NCI-H2107 treated with DMSO at 0.1 percent for 48 hours (cell line): Measurements from ENCODE around the gene CMBL.
A peak's percentile ranks its signal among the peaks of the same experiment; 100 is the strongest.
"Not testable (repeated sequence)": the region's sequence is repeated elsewhere in the genome, so short reads cannot be mapped to it uniquely, and the experiment has no call there.

Experiments
- DNase-seq: peaks from one replicate; lab custom pipeline; 2025; ENCODE audit not compliant: unreplicated experiment; lab: John Stamatoyannopoulos, UW

CMBL gene

DNA sequence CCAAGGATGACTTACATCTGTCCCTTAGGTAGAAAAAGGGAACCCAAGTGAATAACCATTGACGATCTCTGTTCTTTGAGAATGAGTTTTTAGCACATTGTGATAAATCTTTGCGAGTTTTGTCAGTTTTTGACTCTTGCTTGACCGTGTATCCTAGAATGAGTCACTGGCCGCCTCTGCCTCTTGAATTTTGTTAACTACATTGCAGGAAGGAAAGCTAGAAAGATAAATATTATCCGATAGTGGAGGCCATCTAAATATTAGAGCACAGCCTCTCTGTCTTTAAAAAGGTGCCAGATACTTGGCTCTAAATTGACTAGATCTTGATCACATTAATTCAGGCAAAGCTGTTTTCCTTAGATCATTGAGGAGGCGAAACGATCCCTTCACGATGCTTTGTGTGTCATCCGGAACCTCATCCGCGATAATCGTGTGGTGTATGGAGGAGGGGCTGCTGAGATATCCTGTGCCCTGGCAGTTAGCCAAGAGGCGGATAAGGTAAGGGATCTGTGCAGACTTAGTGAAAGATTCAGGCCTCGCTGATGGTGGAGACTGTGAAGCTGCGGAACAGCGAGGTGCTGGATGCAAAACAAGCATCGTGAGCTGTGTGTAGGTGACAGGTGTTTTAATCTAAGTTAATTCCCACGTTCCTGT is 45.5 kb downstream of the CMBL start:
- DNase-seq = no peak

DNA sequence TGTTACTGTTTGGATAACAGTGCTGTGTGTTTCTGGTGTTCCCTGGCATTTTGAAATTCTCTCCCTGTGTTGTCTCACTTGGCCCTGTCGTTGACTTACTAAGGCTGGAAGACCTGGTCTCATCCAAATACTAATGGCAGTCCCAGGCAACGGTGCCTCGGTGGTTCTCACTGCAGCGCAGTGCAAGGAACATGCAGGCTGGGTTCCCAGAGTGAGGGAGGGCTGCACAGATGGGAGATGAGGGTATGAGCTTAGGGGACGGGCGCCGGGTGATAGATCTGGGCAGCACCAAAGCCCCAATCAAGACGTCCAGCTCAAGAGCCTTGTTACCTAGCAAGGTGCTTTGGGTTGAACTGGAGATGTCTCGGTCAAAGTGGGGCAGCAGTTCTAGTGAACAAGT is 46.6 kb downstream of the CMBL start:
- no peak for DNase-seq

DNA sequence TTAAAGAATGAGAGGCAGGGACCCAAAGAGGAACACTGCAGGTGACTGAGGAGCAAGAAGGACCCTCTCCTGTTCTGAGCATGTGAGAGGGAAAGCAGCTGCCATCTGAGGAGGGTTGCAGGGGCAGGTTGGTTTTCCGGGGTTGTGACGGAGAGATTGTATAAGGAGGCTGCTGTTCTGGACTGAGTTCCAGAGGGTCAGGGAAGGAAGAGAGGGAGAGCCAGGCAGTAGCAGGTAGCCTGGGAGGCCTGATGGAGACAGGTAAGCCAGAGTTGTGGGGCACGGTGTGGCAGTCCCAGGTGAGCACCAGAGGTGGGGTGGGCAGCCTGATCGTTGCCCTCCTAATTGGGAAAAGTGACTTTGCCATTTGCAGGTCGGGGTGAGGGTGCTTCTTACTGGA is 47.8 kb downstream of the CMBL start:
- no peak for DNase-seq

DNA sequence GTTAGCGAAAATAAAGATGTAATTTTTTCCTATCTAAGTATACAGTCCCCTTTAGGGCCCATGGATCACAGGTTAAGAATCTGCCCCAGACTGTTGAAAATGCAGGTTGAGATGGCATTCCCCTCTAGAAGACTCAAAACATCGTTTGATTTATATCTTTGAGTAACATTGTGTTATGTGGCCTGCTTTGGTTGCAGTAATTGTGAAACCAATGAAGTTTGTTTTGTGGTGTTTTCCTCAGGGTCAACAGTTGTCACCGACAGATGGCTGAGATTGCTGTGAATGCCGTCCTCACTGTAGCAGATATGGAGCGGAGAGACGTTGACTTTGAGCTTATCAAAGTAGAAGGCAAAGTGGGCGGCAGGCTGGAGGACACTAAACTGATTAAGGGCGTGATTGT is 49.8 kb downstream of the CMBL start:
- no peak for DNase-seq

DNA sequence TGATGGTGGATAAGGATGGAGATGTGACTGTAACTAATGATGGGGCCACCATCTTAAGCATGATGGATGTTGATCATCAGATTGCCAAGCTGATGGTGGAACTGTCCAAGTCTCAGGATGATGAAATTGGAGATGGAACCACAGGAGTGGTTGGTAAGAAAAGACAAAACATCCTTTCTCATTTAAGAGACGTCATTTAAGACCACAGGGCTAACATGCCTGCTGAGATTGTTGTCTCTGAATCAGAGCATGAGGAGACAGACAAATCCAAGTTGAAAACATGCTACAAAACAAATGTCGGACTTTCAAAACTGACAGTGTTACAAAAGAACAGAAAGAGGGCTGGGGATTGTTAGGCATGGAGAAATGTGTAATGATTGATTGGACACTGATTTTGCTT is 53.0 kb downstream of the CMBL start:
- no peak for DNase-seq

DNA sequence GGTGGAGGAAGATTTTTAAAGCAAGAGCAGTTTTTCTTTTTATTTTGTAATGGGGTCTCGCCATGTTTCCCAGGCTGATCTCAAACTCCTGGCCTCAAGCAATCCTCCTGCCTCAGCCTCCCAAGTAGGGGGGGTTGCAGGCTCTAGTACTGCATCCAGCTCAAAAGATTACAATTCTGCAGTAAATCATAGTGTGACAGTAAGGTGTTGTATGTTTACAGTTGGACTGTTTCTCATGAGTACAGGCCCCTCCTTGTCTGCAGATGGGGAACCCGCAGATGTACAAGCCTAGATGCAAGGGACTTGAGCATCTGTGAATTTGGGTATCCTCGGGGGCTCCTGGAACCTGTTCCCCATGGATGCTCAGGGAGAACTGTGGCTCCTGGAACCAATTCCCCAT is 54.3 kb downstream of the CMBL start:
- DNase-seq = no peak

DNA sequence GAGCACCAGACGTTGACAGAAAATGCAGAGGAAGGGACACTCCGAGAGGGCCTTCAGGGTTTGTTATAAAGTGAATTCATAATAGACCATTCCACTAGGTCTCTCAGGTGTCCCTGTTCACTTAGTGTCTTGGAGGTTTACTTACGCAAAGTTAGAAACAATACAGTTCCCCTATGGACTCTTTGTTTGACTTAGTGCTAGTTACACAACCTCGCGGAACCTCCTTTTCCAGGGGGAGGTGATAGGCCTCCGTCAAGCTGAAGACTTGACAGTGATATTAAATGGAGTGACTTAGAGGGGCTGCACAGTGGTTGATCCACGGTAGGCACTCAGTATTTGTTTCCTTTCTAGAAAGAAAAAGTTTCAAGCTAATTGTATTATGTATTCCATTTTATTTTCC is 56.3 kb downstream of the CMBL start:
- no peak for DNase-seq

DNA sequence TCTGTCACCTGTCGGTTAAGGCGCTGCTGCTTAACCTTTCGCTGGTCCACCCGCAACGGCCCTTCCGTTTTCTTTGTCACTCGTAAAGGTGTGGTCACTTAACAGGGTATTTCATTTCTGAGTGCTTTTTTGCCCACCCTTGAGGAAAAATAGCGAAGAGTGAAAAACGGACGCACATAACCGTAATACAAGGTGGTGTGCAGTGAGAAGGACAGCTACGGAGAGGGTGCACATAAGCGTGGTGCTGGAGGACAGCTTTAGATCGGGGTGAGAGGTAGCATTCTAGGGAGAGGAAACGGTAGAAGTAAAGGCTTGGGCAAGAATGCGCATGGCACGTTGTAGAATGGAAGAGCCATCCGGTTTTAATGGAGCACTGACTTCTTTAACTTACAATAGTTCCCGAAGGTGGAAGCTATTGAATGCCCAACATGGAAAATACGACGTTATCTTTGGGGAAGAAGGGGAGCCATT is 56.9 kb downstream of the CMBL start:
- no peak for DNase-seq

DNA sequence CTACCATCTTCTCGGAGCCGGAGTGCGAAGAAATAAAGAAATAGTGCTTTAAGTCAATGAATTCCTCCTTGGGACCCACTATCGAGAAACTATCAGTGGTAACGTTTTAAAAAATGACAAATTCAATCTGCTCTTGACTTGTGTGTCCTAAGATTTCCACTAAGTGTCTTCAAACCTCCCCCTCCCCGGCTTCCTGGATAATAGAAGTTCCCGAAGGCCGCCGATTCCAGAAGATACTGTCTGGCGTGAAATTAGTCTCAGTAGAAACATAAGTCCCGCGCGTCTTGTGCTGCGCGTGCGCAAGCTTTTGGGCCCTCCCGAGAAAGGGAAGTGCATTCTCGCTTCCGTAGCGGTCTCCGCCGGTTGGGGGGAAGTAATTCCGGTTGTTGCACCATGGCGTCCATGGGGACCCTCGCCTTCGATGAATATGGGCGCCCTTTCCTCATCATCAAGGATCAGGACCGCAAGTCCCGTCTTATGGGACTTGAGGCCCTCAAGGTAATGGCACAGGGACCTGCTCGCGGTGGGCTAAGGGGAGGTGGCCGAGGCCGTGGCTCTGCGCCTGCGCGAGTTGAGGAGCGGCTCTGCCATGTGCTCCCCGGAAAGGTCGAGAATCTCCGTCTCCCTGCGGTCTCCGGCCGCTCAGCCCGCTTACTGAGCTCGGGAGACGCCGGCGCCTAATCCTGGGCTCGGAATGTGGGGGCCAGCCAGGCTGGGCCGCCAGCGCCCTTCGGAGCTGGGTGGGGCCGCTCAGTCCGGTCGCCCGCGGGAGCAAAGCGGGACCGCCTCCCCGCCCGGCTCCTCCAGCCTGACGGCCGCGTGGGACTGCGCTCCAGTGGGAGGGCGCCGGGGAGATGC is 57.5 kb downstream of the CMBL start, which contains the start of gene CCT5:
Gene CCT5, plus strand, starts transcription at position 333 of the 858 bp plus-strand sequence. Its CDS starts 61 bp downstream, at position 394.
- DNase-seq = peak; percentile 98

DNA sequence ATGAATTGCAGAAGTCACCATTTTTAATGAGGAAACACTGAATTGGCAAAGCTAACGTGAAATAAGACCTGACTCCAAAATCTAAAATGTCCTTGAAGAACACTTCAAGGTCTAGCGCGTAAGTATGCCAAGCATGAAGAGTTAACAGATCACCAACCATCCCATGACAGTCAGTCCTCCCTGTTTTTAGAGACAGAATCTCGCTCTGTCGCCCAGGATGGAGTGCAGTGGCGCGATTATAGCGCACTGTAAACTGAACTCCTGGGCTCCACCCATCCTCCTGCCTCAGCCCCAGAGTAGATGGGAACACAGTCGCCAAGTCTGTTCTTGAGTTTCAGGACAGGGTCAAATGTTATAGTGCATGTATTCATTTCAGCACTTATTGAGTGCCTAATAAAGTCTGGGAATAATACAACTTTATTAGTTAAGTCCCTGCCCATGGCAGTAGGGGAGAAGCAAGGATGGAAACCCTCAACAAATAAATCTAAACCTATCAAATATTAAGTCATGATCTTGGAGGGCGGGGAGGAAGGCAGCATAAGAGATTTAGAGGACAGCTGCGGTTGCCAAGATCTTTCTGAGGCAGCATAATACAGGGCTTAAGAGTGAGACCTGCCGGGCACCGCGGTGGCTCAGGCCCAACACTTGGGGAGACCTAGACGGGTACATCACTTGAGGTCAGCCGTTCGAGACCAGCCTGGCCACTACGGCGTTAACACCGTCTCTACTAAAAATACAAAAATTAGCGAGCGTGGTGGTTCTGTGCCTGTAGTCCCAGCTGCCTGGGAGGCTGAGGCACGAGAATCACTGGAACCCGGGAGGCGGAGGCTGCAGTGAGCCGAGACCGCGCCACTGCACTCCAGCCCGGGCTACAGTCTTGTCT is 59.1 kb downstream of the CMBL start:
- no peak for DNase-seq

DNA sequence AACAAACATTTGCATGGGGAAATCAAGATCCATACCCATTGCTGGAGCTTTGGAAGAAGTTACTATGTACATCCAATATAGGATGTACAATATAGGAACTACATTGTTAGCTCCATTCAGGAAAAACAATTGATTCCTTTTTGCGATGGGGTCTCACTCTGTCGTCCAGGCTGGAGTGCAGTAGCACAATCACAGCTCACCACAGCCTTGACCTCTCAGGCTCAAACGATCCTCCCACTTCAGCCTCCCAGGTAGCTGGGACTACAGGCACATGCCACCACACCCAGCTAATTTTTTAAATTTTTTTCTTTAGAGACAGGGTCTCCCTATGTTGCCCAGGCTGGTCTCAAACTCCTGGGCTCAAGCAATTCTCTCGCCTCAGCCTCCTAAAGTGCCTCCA is 60.5 kb downstream of the CMBL start:
- not testable (repeated sequence) for DNase-seq

DNA sequence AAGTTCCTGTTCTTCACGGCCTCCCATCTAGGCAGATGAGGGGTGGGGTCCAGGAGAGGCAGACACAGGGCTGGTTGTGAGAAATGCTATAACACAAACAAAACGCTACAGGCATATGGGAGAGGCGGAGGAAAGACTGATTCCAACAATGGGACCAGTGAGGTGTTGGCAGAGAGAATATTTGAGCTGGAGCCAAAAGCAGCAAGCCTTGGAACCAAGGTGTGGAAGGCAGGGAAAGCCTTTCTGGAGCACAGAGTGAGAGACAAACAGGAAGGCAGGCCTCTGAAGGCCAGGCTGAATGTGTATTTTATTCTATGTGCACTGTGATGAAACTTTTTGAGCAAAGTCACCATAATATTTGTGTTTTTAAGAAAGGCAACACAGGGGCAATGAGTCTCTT is 60.9 kb downstream of the CMBL start:
- no peak for DNase-seq

DNA sequence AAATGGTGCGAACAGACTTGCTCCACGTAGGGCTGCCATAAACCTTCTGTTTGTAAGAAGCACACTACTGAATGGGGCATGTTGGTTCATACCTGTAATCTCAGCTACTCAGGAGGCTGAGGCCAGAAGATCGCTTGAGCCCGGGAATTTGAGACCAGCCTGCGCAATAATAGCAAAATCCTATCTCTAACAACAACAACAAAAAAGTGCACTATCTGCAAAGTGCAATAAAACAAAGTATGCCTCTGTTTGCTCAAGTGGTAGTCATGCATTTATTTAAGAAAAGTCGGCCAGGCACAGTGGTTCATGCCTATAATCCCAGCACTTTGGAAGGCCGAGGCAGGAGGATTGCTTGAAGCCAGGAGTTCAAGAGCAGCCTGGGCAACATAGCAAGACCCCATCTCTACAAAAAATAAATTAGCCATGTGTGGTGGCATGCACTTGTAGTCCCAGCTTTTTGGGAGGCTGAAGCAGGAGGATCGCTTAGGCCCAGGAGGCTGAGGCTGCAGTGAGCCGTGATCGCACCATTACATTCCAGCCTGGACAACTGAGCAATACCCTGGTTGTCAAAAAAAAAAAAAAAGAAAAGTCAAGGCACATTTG is 63.3 kb downstream of the CMBL start:
- no peak for DNase-seq

DNA sequence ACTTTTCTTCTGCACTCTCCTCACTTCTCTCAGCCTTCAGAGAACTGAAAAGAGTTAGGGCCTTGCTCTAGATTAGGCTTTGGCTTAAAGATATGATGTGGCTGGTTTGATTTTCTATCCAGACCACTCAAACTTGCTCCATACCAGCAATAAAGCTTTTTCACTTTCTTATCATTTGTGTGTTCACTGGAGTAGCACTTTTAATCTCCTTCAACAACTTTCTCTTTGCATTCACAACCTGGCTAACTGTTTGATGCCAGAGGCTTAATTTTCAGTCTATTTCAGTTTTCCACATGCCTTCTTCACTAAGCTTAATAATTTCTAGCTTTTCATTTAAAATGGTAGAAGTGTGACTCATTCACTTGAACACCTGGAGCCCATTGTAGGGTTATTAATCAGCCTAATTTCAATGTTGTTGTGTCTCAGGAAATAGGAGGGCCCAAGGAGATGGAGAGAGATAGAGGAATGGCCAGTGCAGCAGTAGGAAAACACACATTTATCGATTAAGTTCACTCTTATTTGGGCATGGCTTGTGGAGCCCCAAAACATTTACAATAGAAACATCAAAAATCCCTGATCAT is 64.0 kb downstream of the CMBL start:
- no peak for DNase-seq

DNA sequence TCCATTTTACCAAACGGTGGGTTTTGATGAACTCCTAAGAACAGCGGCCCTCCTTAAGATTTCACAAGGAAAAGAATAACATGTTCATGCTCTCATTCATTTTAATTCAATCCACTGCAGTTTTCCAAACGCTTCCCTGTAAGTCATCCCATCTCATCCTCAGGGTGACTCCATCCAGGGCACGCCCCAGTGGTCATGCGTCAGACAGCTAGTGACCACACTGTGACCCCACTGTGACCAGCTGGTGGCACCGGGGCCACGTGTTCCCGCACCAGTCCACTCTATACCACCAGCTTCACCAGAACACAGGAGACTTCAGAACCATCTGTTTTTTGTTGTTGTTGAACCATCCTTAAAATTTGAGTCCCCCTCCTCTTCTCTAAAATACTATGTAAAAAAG is 72.4 kb downstream of the CMBL start:
- no peak for DNase-seq

DNA sequence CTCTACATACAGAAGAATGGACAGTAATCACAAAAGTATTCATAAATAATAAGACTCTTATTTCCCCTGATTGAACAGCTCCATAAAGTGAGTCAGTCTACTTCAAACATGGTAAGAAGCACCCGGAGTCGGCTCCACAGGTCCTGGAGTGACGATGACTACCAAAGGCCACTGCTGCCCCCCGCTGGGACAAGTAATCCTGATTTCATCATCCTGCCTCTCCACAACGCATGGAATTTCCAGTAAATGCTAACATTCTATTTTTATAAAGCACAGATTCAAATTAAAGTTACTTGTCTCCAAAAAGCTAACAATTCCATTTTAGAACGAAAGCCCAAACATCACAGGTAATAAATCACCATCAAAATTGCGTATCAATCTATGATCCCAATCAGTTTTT is 74.2 kb downstream of the CMBL start:
- DNase-seq = no peak

DNA sequence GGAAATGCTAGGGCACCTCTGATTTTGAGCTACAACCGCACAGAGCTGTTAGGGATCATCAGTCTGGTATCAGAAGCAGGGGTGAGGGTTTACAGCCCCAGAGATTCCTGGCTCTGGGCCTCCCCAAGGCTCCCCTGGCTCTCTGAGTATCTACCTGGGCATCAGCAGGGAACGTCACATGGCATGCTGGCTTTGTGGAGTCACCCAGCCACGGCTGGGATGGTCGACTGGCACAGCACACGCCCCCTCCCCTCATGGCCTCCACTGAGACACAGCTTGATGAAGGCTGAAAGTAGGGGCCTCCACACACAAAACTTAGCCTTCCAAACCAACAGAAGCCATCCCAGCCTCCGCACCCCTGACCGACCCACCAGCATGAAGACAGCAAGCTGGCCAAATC is 74.7 kb downstream of the CMBL start:
- no peak for DNase-seq

DNA sequence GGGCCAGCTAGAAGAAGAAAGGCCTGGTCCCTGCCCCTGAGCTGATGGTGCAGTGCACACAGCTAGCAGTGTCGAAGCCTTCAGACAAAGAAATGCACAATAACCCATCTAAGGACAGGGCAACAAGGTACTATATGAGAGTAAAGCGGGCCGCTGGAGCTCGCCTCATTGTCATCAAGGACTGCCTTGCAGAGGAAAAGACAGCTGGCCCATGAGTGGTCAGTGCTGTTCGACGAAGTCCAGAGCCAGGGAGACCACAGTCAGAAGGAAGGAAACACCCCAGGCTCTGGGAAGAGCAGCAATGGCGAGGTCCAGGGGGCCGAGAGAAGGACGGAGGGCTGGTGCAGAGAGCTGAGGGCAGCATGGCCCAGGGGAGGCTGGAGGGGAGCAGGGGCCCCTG is 75.3 kb downstream of the CMBL start:
- DNase-seq = no peak

DNA sequence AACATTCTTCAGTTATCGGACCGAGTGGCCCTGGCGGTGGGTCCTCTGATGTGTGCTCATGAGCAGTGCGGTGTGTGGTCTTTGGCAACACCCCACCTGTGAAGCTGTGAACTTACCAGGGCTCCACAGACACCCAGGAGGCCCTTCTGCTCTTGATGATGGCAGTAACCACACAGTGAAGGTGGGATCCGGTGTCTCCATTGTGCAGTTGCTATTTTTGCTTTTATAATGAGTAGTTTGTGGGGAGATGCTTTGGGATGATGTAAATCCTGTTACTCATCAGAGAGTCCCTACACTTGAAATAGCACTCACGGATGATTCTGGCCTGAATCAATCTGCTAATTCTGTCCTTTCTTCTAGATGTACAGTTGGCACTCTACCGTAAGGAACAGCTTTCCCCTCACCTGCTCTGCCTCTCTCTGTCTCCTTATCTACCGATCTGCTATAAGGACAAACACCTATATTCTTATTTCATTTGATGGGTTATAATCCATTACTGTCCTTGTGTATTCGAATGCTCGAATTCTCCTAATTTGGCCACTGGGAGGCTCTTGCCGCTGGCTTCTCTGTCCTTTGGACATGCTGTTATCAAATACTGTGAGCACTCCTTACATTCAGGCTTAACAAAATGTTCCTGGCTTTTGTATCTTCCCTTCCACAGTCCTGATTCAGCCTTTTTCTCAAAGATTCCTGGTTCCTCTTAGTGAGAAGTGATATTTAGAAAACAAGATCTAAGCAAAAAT is 78.2 kb downstream of the CMBL start:
- DNase-seq = no peak

DNA sequence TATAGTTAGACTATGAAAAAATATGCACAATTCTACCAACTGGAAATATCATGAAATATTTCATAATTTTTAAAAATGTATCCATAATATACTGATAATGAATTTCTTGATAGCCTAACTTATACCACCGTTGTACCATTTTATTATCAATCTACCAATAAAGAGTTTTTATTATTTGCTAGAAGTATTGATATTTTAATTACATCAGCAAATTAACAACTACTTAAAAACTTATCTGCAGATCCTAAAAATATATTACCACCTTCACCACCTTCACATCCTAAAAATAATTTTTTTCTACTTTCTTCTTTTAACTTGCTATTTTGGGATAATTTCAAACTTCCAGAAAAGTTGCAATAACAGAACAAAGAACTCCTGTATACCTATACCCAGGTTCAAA is 79.4 kb downstream of the CMBL start:
- DNase-seq = no peak
